ENCODE measurements around the gene PPP2R5D.

DNA sequence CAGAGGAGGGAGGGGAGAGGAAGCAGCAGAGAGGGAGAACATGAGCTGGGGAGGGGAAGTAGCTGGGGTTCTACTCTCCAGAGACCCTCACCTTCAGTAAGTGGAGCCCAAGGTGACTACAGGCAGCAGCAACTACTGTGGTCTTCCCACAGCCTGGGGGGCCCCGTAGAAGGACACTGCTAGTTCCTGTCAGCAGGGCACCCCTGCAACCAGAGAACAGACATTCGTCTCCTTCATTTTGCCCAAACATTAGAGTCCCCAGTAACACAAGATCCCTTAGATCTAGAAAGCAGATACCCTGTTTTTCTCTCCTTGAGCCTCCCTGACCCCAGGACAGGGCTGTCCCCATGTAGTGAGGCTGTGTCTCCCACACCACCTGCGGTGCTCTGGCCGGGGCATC lies 15.6 kb upstream of the PPP2R5D start:
- TF ChIP-seq, protein P1, sequence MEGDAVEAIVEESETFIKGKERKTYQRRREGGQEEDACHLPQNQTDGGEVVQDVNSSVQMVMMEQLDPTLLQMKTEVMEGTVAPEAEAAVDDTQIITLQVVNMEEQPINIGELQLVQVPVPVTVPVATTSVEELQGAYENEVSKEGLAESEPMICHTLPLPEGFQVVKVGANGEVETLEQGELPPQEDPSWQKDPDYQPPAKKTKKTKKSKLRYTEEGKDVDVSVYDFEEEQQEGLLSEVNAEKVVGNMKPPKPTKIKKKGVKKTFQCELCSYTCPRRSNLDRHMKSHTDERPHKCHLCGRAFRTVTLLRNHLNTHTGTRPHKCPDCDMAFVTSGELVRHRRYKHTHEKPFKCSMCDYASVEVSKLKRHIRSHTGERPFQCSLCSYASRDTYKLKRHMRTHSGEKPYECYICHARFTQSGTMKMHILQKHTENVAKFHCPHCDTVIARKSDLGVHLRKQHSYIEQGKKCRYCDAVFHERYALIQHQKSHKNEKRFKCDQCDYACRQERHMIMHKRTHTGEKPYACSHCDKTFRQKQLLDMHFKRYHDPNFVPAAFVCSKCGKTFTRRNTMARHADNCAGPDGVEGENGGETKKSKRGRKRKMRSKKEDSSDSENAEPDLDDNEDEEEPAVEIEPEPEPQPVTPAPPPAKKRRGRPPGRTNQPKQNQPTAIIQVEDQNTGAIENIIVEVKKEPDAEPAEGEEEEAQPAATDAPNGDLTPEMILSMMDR (IDR thresholded peaks at IDR 0.05; ENCODE audit: low read depth, low read length): no peak
- TF ChIP-seq EZH2phosphoT487 (IDR thresholded peaks at IDR 0.05; ENCODE audit: low read depth): no peak
